Measurements from ENCODE around the gene VDR.

Gene VDR

GRCh38 chr12:47808574-47809365 lies 96.0 kb downstream of the VDR start:
- DNase-seq = no peak

- no peak for DNase-seq
Observed at GRCh38 chr12:47808050-47808449, 96.7 kb downstream of the VDR start.

DNA sequence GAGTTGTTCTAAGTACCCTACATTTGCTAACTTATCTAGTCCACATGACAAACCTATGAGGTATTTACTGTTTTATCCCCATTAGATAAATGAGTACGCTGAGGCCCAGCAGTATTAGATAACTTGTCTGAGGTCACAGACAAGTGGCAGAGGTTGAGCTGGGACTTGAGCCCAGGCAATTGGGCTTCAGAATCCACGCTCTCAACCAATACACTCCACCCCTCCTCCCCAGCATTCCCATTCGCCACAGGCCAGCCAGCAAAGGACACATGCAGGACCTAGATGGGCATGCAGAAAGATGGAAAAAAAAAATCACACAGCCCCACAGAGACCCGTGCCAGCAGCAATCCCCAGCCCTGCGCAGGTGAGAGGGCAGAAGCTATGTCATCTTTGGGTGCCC lies 97.5 kb downstream of the VDR start:
- DNase-seq = no peak

GRCh38 chr12:47805417-47805816 lies 99.4 kb downstream of the VDR start:
- DNase-seq = no peak

- no peak for DNase-seq
Observed at GRCh38 chr12:47804171-47804570, 100.6 kb downstream of the VDR start.

- no peak for DNase-seq
Observed at GRCh38 chr12:47803191-47803875, 101.5 kb downstream of the VDR start.

GRCh38 chr12:47802312-47802711 lies 102.5 kb downstream of the VDR start:
- no peak for DNase-seq

DNA sequence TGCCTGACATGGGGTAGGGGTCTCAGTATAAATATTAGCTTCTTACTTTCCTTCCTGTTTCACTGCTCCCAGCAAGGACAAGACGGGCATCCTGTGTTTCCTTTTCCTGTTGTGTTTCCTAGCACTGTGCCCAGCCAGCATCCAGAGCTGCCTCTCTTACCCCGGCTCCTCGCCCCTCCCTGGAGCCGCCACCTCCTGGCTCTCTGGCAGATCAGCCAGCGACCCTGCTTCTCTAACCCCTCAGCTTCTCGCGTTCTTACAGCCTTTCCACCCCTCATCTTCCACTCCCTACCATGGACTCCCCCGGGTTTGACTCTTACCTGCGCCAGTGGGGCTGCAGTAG lies 102.9 kb downstream of the VDR start:
- no peak for DNase-seq

GRCh38 chr12:47801170-47801903 lies 103.5 kb downstream of the VDR start:
- DNase-seq = no peak

DNA sequence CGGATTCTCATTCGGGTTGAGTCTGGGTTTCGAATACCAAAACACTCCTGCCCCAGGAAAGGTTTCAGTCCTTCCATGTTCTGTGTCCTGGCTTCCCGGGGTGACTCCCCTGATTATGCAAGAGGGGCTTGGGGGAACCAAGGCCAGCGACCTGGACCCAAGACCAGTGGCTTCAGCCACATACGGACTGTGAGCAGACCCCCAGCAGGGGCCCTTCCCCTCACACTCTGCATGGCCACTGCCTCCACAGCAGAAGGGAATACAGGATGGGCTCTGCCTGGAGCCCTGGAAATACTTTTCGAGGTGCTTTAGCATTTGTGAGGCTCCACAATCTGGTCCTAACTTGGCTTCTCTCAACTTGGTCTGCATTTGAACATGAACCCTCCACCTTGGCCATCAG lies 104.2 kb downstream of the VDR start:
- no peak for DNase-seq

GRCh38 chr12:47799357-47799955 lies 105.3 kb downstream of the VDR start:
- DNase-seq = no peak

DNA sequence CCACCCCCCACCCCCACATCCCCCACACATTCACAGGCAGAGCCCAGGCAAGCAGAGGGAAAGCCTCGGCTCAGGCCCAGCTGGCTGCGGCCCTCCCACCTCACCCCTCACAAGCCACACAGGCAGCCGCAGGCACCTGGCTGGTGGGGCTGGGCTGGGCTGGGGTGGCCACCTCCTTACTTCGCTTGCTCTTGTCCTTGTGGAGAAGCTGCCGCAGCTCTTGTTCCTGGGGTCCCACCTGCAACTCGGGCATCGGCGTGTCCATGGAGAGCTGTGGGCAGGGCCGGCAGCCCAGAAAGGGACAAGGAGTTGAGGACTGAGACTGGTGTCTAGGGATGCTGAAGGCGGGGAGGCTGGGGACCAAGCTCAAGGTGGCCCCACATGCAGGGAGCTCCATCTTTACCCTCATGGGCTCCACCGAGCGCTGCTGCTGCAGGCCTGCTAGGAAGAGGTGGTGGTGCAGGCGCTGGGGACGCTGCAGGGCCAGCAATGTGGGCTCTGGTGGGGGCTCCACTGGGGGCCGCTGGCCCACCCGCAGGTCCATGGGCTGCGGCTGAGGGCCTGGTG lies 106.3 kb downstream of the VDR start:
- no peak for DNase-seq

- DNase-seq = no peak
Observed at GRCh38 chr12:47797441-47797840, 107.4 kb downstream of the VDR start.

GRCh38 chr12:47795814-47796411 lies 108.9 kb downstream of the VDR start:
- no peak for DNase-seq

DNA sequence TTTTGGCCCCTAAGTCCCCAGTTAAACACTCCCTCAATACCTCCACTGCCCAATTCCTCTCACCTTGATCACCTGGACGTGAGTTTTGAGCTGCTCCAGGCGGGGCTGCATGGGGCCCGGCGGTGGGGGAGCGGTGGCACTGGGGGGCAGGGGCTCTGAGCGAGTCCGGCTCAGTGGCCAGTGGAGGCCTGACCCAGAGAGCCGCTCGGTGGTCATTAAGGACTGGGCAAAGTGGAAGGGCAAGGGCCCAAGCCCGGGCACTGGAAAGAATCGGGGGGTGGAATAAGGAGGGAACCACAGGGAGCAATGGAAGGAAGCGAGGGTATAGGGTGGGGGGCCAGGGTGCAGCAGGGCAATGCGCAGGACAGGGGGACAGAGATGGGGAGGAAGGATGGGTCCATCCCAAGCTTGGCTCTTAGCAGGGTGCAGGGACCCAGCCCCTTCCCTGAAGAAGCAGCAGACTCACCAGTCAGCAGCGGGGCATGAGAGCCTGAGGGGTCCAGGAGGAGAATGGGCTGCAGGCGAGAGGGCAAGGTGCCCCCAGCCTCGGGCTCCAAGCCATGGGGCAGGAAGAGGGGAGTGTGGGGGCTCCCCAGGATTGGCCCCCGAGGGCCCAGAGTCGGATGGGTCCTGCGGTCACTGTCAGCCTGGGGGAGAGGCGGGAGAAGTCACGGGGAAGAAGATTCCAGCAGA lies 109.5 kb downstream of the VDR start:
- DNase-seq = no peak

- DNase-seq = no peak
Observed at GRCh38 chr12:47794679-47795078, 110.1 kb downstream of the VDR start.

DNA sequence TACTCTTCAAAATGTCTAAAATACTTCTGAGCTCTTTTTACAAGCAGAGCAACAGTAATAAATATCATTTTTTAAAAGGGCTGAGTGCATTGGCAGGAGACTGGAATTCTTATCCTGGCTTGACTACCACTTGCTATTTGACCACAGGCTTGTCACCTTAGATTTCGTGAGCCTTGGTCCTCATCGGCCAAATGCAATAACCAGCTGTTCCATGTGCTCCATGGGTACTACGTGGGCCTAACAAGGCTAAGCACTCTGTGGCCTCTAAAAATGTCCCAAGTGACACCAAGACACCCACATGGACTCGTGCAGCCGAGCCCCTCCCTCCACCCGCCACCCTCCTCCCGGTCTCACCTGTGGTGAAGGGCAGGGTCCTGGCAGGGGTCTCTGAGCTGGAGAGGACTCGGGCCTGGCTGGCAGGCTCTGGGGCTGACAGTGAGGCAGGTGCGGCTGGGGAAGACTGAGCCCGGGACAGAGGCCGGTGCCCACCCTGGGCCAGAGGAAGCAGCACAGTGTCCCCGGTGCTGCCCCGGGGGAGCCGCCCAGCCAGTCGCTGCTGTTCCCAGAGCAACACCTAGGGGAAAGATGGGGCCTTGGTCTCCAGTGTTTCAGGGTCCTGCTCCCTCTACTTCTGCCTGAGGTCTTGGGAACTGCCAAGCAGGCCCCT lies 111.6 kb downstream of the VDR start:
- no peak for DNase-seq

- DNase-seq = no peak
Observed at GRCh38 chr12:47791874-47792273, 112.9 kb downstream of the VDR start.

Data from NCI-H1436 treated with DMSO at 0.1 percent for 48 hours (cell line).